ENCODE data around the gene GRIK1.

Gene GRIK1

GRCh38 chr21:29582855-29583254 lies 356.9 kb downstream of the GRIK1 start:
- no peak overlapping the region for H3K4me3 ChIP-seq (ENCODE audit: low read depth, low read length)
- no peak for TF ChIP-seq CTCF (IDR thresholded peaks at IDR 0.05; ENCODE audit: low read depth, low read length)

GRCh38 chr21:29581393-29581792 lies 358.4 kb downstream of the GRIK1 start:
- no peak for TF ChIP-seq CTCF (IDR thresholded peaks at IDR 0.05; ENCODE audit: low read depth, low read length)
- H3K4me3 ChIP-seq (ENCODE audit: low read depth, low read length) = no peak overlapping the region

- no peak for TF ChIP-seq CTCF (IDR thresholded peaks at IDR 0.05; ENCODE audit: low read depth, low read length)
- no peak overlapping the region for H3K4me3 ChIP-seq (ENCODE audit: low read depth, low read length)
Observed at GRCh38 chr21:29580732-29581285, 359.0 kb downstream of the GRIK1 start.

- no peak for TF ChIP-seq CTCF (IDR thresholded peaks at IDR 0.05; ENCODE audit: low read depth, low read length)
- no peak overlapping the region for H3K4me3 ChIP-seq (ENCODE audit: low read depth, low read length)
Observed at GRCh38 chr21:29578306-29578705, 361.5 kb downstream of the GRIK1 start.

- TF ChIP-seq CTCF (IDR thresholded peaks at IDR 0.05; ENCODE audit: low read depth, low read length) = no peak
- H3K4me3 ChIP-seq (ENCODE audit: low read depth, low read length) = no peak overlapping the region
Observed at GRCh38 chr21:29571949-29572348, 367.8 kb downstream of the GRIK1 start.

GRCh38 chr21:29568020-29568697 lies 371.6 kb downstream of the GRIK1 start:
- no peak for TF ChIP-seq CTCF (IDR thresholded peaks at IDR 0.05; ENCODE audit: low read depth, low read length)
- no peak overlapping the region for H3K4me3 ChIP-seq (ENCODE audit: low read depth, low read length)

GRCh38 chr21:29557931-29558725 lies 381.7 kb downstream of the GRIK1 start:
- no peak for TF ChIP-seq CTCF (IDR thresholded peaks at IDR 0.05; ENCODE audit: low read depth, low read length)

More at GRCh38 chr21:29557931-29558725, 381.7 kb downstream of the GRIK1 start:
- no peak overlapping the region for H3K4me3 ChIP-seq (ENCODE audit: low read depth, low read length)

Data from WI38 (cell line).